Skeletal muscle tissue (tissue), 4 donors: ENCODE measurements around the gene COL9A3. TPM values are rescaled to one million over a fixed set of nuclear protein-coding genes. Genes with fewer than 3 reads are reported as not detected.

Experiments
- H3K27ac ChIP-seq: one replicate; pipeline ENCODE4 v1.7.0; 2013; ENCODE audit warnings: mild to moderate bottlenecking, low read depth, low read length, inconsistent platforms
- H3K27me3 ChIP-seq, 3 donors: one replicate each; pipeline ENCODE4 v1.7.0; 2013; ENCODE audit warnings: low read length in 3 of 3; ENCODE audit not compliant: control insufficient read depth in 3 of 3, insufficient read depth in 3 of 3
- H3K36me3 ChIP-seq, 3 donors: one replicate each; pipeline ENCODE4 v1.7.0; 2013; ENCODE audit warnings: low read length in 3 of 3; ENCODE audit not compliant: control insufficient read depth in 3 of 3, insufficient read depth in 3 of 3
- H3K4me1 ChIP-seq, 3 donors: one replicate each; pipeline ENCODE4 v1.7.0; 2013; ENCODE audit warnings: low read length in 3 of 3, mild to moderate bottlenecking in 3 of 3; ENCODE audit not compliant: control insufficient read depth in 3 of 3, insufficient read depth in 3 of 3
- H3K4me3 ChIP-seq, 3 donors: one replicate each; pipeline ENCODE4 v1.7.0; 2013; ENCODE audit warnings: low read length in 3 of 3
- H3K9ac ChIP-seq, 3 donors: one replicate each; pipeline ENCODE4 v1.7.0; 2013; ENCODE audit warnings: low read length in 3 of 3, mild to moderate bottlenecking in 3 of 3, moderate library complexity in 2 of 3, low read depth in 1 of 3
- H3K9me3 ChIP-seq, 3 donors: one replicate each; pipeline ENCODE4 v1.7.0; 2013; ENCODE audit warnings: low read length in 3 of 3; ENCODE audit not compliant: control insufficient read depth in 3 of 3
- total RNA-seq: library from RNA; depleted of rRNA; stranded (reverse); fragments of >200 nt; gene quantifications from one replicate; pipeline ENCODE4 v1.2.3, GENCODE V29; 2014
- donor health status: Osteomylitis.

COL9A3 gene
- total RNA-seq, 1 donor from 2014 or later = 8.9 TPM

DNA sequence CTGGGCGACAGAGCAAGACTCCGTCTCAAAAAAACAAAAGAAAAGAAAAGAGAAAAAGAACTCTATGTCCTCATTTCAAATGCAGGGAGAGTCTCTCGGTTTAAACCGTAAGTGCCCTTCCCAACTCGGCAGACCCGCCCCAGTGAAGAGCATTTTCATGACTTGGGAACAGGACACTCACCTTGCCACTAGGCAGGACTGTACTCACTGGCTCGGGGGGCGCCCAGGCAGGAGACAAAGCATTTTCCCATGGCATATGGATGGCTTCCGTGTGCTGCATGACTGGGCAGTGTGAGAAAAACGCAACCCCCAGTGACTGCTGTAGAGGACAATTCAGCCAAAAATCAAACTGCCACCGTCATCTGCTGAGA lies 44.2 kb upstream of the COL9A3 start:
- no peak overlapping the region for H3K4me3 ChIP-seq
- no peaks in the 10 kb centered on the region for H3K9me3 ChIP-seq
- peaks cover 43 to 74% (median 61%) of the 10 kb centered on the region in 3 donors for H3K27me3 ChIP-seq
- H3K4me1 ChIP-seq = peaks cover 6 to 23% (median 16%) of the 10 kb centered on the region in 3 donors
- H3K9ac ChIP-seq = no peak overlapping the region
- no peaks in the 10 kb centered on the region for H3K36me3 ChIP-seq
- no peak overlapping the region for H3K27ac ChIP-seq

- peaks cover 40 to 75% (median 65%) of the 10 kb centered on the region in 3 donors for H3K27me3 ChIP-seq
Measured at GRCh38 chr20:62772990-62773844, 43.6 kb upstream of the COL9A3 start.

DNA sequence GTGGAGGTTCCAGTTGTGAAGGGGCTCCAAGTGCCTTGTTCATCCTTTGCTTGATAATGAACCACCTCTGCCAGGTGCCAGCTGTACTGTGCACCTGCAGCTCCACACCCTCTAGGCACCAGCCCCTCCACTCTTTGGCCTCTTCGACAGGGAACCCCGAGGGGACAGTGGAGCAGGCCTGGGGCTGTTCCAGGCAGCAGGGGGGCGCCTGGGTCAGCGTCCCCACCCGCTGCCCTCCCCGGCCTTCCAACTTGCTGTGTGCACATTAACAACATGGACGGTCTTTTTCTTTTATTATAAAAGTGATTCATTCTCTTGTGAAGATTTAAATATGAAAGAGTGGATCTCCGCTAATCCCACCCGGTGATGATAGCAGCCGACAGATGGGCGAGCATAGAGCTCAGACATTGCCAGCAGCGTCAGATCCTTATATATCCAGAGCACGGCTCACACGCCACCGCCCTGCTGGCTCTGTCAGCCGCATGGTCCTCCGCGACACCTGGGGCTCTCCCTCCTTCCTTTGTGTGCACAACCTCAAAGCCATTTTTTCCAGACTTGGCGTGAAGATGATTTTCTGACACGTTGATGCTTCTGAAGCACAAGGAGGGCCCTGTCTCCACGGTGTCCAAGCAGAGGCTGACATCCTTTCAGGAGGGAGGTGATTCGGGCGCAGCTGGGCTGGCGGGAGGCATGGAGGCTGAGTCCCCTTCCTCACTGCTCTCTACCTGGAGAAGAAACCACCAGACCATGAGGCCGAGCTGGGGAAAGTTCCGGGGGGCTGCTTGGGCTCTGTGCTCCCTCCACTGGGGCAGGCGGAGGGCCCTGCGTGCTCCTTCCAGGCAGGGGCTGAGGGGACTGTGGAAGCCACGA lies 42.8 kb upstream of the COL9A3 start:
- Histone ChIP-seq H3K36me3 (no peaks in the 10 kb centered on the region), H3K4me3 (no peak overlapping the region), H3K27ac (no peak overlapping the region), H3K9ac (no peak overlapping the region), H3K9me3 (no peaks in the 10 kb centered on the region), H3K27me3 (peaks cover 34 to 70% (median 68%) of the 10 kb centered on the region in 3 donors), H3K4me1 (peaks cover 6 to 25% (median 16%) of the 10 kb centered on the region in 3 donors)

More at GRCh38 chr20:62772990-62773844, 43.6 kb upstream of the COL9A3 start:
- Histone ChIP-seq H3K4me3 (no peak overlapping the region), H3K27ac (no peak overlapping the region), H3K4me1 (peaks cover 6 to 25% (median 16%) of the 10 kb centered on the region in 3 donors), H3K9ac (no peak overlapping the region), H3K9me3 (no peaks in the 10 kb centered on the region), H3K36me3 (no peaks in the 10 kb centered on the region)

GRCh38 chr20:62774762-62775161 lies 42.1 kb upstream of the COL9A3 start:
- Histone ChIP-seq H3K27me3 (peaks cover 32 to 69% (median 61%) of the 10 kb centered on the region in 3 donors), H3K9me3 (no peaks in the 10 kb centered on the region), H3K36me3 (no peaks in the 10 kb centered on the region), H3K4me1 (peaks cover 6 to 25% (median 16%) of the 10 kb centered on the region in 3 donors), H3K27ac (no peak overlapping the region), H3K4me3 (no peak overlapping the region), H3K9ac (no peak overlapping the region)

- H3K4me1 ChIP-seq = peaks cover 6 to 25% (median 16%) of the 10 kb centered on the region in 3 donors
- no peak overlapping the region for H3K9ac ChIP-seq
- no peak overlapping the region for H3K27ac ChIP-seq
- no peaks in the 10 kb centered on the region for H3K9me3 ChIP-seq
- H3K36me3 ChIP-seq = no peaks in the 10 kb centered on the region
- H3K4me3 ChIP-seq = no peak overlapping the region
- peaks cover 32 to 69% (median 58%) of the 10 kb centered on the region in 3 donors for H3K27me3 ChIP-seq
Measured at GRCh38 chr20:62775206-62775605, 41.6 kb upstream of the COL9A3 start.

DNA sequence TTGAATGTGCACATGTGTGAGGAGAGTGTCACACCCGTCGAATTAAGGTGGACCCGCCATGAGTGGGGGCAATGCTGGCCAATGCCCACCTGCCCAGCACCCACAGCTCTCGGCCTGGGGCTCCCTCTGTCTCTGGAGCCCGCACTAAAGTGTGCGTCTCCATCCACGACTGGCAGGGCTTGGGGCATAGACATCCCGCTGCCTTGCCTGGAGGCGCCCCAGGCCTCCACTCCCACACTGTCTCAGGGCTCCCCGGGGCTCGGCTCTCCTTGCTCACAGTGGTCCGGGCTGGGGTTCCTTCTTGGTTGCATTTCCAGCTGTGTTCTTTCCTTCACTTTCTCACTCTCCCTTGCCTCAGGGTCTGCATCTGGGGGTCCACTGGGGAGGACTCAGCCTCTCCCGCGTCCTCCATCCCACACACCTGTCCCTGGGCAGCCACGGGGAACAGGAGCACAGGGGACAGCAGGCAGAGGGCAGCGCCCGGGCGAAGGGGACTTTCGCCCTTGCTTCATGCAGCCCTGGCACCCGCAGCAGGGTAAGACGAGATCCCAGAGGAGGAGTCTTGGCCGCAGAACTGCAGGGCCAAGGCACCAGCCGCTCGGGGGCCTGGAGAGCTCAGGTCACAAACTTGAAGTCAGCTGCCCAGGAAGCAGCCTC lies 40.7 kb upstream of the COL9A3 start:
- no peaks in the 10 kb centered on the region for H3K9me3 ChIP-seq
- H3K27ac ChIP-seq = no peak overlapping the region
- H3K27me3 ChIP-seq = peaks cover 26 to 66% (median 52%) of the 10 kb centered on the region in 3 donors
- no peaks in the 10 kb centered on the region for H3K36me3 ChIP-seq
- H3K4me1 ChIP-seq = peaks cover 6 to 25% (median 16%) of the 10 kb centered on the region in 3 donors
- peak overlapping the region in 1 of 3 donors; percentile 36 for H3K4me3 ChIP-seq
- H3K9ac ChIP-seq = no peak overlapping the region

DNA sequence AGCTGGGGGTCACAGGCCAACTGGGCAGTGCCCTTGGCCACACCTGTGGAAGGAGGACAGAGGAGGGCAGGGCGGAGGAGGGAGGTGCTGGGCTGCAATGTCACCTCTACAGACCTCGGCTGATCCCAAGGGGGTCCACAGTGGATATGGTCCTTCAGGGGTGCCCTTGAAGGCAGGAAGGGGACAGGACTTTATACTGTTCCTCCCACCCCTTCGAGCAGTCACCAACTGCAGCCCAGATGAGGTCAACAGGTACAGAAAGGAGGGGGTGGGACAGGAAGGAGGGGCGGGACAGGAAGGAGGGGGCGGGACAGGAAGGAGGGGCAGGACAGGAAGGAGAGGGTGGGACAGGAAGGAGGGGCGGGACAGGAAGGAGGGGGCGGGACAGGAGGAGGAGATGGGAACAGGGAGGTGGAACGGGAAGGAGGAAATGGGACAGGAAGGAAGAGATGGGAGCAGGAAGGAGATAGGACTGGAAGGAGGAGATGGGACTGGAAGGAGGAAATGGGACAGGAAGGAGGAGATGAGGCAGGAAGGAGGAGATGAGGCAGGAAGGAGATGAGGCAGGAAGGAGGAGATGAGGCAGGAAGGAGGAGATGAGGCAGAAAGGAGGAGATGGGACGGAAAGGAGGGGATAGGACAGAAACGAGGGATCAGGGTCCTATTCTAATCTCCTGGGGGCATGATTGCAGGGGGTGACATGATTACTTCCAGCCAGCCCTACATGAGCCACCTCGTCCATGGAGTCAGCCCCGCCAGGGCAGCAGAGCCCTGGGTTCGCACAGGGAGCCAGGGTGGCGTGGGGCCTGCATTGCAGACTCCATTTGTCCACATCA lies 39.9 kb upstream of the COL9A3 start:
- Histone ChIP-seq H3K36me3 (no peaks in the 10 kb centered on the region), H3K4me1 (peaks cover 6 to 20% (median 14%) of the 10 kb centered on the region in 3 donors), H3K9ac (no peak overlapping the region), H3K27ac (no peak overlapping the region), H3K27me3 (peaks cover 18 to 59% (median 45%) of the 10 kb centered on the region in 3 donors), H3K9me3 (no peaks in the 10 kb centered on the region), H3K4me3 (peak overlapping the region in 1 of 3 donors; percentile 36)

DNA sequence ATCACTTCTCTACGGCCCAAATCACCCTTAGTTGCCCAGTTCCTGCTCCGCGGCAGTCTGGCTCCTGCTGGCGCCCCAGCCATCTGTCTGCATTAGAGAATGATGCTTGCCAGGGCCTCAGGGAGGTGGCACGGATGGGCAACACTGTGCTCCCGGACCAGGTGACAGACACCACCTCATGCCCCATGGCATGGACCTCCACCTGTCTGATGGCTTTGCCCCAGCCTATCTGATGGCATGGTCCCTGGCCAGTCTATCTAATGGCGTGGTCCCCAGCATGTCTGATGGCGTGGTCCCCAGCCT lies 39.4 kb upstream of the COL9A3 start:
- peaks cover 8 to 20% (median 16%) of the 10 kb centered on the region in 3 donors for H3K4me1 ChIP-seq
- no peak overlapping the region for H3K27ac ChIP-seq
- H3K4me3 ChIP-seq = no peak overlapping the region
- no peaks in the 10 kb centered on the region for H3K9me3 ChIP-seq
- no peaks in the 10 kb centered on the region for H3K36me3 ChIP-seq
- H3K9ac ChIP-seq = no peak overlapping the region
- peaks cover 13 to 55% (median 40%) of the 10 kb centered on the region in 3 donors for H3K27me3 ChIP-seq

DNA sequence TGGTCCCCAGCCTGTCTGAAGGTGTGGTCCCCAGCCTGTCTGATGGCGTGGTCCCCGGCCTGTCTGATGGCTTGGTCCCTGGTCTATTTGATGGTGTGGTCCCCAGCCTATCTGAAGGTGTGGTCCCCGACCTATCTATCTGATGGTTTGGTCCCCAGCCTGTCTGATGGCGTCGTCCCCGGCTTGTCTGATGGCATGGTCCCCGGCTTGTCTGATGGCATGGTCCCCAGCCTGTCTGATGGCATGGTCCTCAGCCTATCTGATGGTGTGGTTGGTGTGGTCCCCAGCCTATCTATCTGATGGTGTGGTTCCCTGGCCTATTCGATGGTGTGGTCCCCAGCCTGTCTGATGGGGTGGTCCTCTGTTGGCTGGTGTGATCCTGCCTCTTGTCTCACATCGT lies 38.8 kb upstream of the COL9A3 start:
- no peak overlapping the region for H3K4me3 ChIP-seq
- no peaks in the 10 kb centered on the region for H3K9me3 ChIP-seq
- H3K27ac ChIP-seq = no peak overlapping the region
- peaks cover 7 to 53% (median 38%) of the 10 kb centered on the region in 3 donors for H3K27me3 ChIP-seq
- no peaks in the 10 kb centered on the region for H3K36me3 ChIP-seq
- no peak overlapping the region for H3K9ac ChIP-seq
- H3K4me1 ChIP-seq = peaks cover 9 to 18% (median 14%) of the 10 kb centered on the region in 3 donors
